B cell (primary cell): Measurements from ENCODE around the gene HSBP1. TPM values are rescaled to one million over a fixed set of nuclear protein-coding genes. Genes with fewer than 3 reads are reported as not detected.

Experiments
- ATAC-seq: fragments of 200-7000 bp; cut with Tn5 transposase; one replicate; pipeline ENCODE4 v1.10.0; 2021; ENCODE audit warnings: low read depth, mild to moderate bottlenecking, moderate number of reproducible peaks, moderate library complexity
- CTCF ChIA-PET: fragments of 350-600 bp; sonication (Branson Sonifier 250); formaldehyde crosslinking; loops from one replicate; lab custom pipeline; 2021; ENCODE audit warnings: antibody characterized with exemption, inconsistent platforms; lab: Charles Lee
- POLR2A ChIA-PET: fragments of 350-600 bp; sonication (Branson Sonifier 250); formaldehyde crosslinking; loops from one replicate; lab custom pipeline; 2021; ENCODE audit warnings: antibody characterized with exemption; lab: Charles Lee
- DNase-seq: peaks from one replicate; pipeline ENCODE4 v3.0.0; 2013
- H2AFZ ChIP-seq: 2 replicates; pipeline ENCODE4 v1.6.1; 2012; ENCODE audit warnings: mild to moderate bottlenecking, low read depth, low read length; ENCODE audit not compliant: insufficient read depth, poor library complexity, severe bottlenecking
- H3K27ac ChIP-seq, 2 donors: 1 replicate in 1 of 2; 2 replicates in 1 of 2; pipeline ENCODE4 v1.5.1; 2012 to 2013; ENCODE audit warnings: low read length in 2 of 2, mild to moderate bottlenecking in 2 of 2, moderate library complexity in 1 of 2
- H3K27me3 ChIP-seq, 4 experiments: fragments of 200-600 bp in 1 of 4; sonication (generic) in 1 of 4; replicated peaks in 1 of 4; 1 replicate in 2 of 4; 2 replicates in 2 of 4; pipeline versions ENCODE4 v1.6.1 to v1.7.0; 2013 to 2016; ENCODE audit warnings: low read length in 3 of 4, mild to moderate bottlenecking in 2 of 4, mixed read lengths in 1 of 4, moderate library complexity in 1 of 4; ENCODE audit not compliant: insufficient read depth in 4 of 4, control insufficient read depth in 3 of 4; ENCODE audit errors: control extremely low read depth in 1 of 4
- H3K36me3 ChIP-seq, 2 experiments: replicated peaks in 1 of 2; 1 replicate in 1 of 2; 2 replicates in 1 of 2; pipeline versions ENCODE4 v1.6.1 to v1.7.1; 2013; ENCODE audit warnings: low read length in 1 of 2; ENCODE audit not compliant: insufficient read depth in 2 of 2, control insufficient read depth in 1 of 2; ENCODE audit errors: control extremely low read depth in 1 of 2, extremely low read depth in 1 of 2
- H3K4me1 ChIP-seq, 2 donors: fragments of 200-600 bp in 1 of 2; sonication (generic) in 1 of 2; 1 replicate in 1 of 2; 2 replicates in 1 of 2; pipeline versions ENCODE4 v1.5.1 to v1.6.1; 2013 to 2017; ENCODE audit warnings: low read length in 2 of 2; ENCODE audit not compliant: control insufficient read depth in 2 of 2, insufficient read depth in 2 of 2
- H3K4me2 ChIP-seq: replicated peaks from 2 replicates; pipeline ENCODE3; 2012; ENCODE audit warnings: mild to moderate bottlenecking, low read depth, low read length; ENCODE audit not compliant: poor library complexity, severe bottlenecking
- H3K4me3 ChIP-seq, 5 experiments: fragments of 200-600 bp in 1 of 5; sonication (generic) in 1 of 5; 1 replicate in 3 of 5; 2 replicates in 2 of 5; pipeline versions ENCODE4 v1.5.1 to v1.7.0; 2011 to 2016; ENCODE audit warnings: low read length in 4 of 5, mild to moderate bottlenecking in 4 of 5, low read depth in 2 of 5, control low read depth in 1 of 5, moderate library complexity in 1 of 5; ENCODE audit not compliant: insufficient read depth in 1 of 5; ENCODE audit errors: control extremely low read depth in 1 of 5, extremely low read depth in 1 of 5
- H3K79me2 ChIP-seq: fragments of 200-600 bp; sonication (generic); one replicate; pipeline ENCODE4 v1.6.0; 2016; ENCODE audit warnings: low read length; ENCODE audit not compliant: control insufficient read depth, insufficient read depth
- H3K9ac ChIP-seq: fragments of 200-600 bp; sonication (generic); 2 replicates; pipeline ENCODE4 v1.6.1; 2017; ENCODE audit warnings: mild to moderate bottlenecking, low read length, moderate library complexity
- H3K9me3 ChIP-seq, 3 donors: one replicate each; pipeline versions ENCODE4 v1.6.1 to v1.7.1; 2013; ENCODE audit warnings: low read length in 2 of 3; ENCODE audit not compliant: control insufficient read depth in 2 of 3, insufficient read depth in 1 of 3; ENCODE audit errors: control extremely low read depth in 1 of 3
- H4K20me1 ChIP-seq: 2 replicates; pipeline ENCODE4 v1.6.0; 2012; ENCODE audit warnings: mild to moderate bottlenecking, low read length; ENCODE audit not compliant: insufficient read depth, control insufficient read depth, poor library complexity, severe bottlenecking
- H3K27ac Mint-ChIP-seq: one replicate; pipeline ENCODE4 v1.8.0; 2021; ENCODE audit warnings: mixed read lengths
- H3K27me3 Mint-ChIP-seq: one replicate; pipeline ENCODE4 v1.8.0; 2021; ENCODE audit warnings: mixed read lengths
- H3K4me1 Mint-ChIP-seq: one replicate; pipeline ENCODE4 v1.8.0; 2021; ENCODE audit warnings: mixed read lengths
- H3K4me3 Mint-ChIP-seq: one replicate; pipeline ENCODE4 v1.8.0; 2021; ENCODE audit warnings: mixed read lengths
- H3K9me3 Mint-ChIP-seq: one replicate; pipeline ENCODE4 v1.8.0; 2022; ENCODE audit warnings: mixed read lengths; ENCODE audit not compliant: insufficient read depth
- EZH2 ChIP-seq: IDR thresholded peaks from 2 replicates; pipeline ENCODE4 v1.6.1; 2012; ENCODE audit warnings: borderline replicate concordance, low read depth, mild to moderate bottlenecking, moderate library complexity, low read length; ENCODE audit not compliant: insufficient read depth, poor library complexity, severe bottlenecking
- WGBS: methylation state at CpG from one replicate; pipeline ENCODE4 v1.1.5; 2013; ENCODE audit warnings: missing lambda C conversion rate; ENCODE audit not compliant: insufficient coverage; 5-methylcytosine and 5-hydroxymethylcytosine counted together
- intact Hi-C: fragments of 100-400 bp; cut with micrococcal nuclease; formaldehyde crosslinking; loops from one replicate; pipeline ENCODE4 v1.10.0; 2022
- polyA plus RNA-seq: library from polyadenylated mRNA; depleted of rRNA; stranded (reverse); fragments of >200 nt; gene quantifications from 2 replicates; pipeline ENCODE4 v1.2.3, GENCODE V29; 2012
- total RNA-seq, 2 donors: library from RNA; stranded (reverse); fragments of 120-200 nt in 1 of 2; gene quantifications; 1 replicate in 1 of 2; 2 replicates in 1 of 2; pipeline versions ENCODE4 v1.2.3 to v1.2.4, GENCODE V29; 2013 to 2022
- TF ChIP-seq, protein P1 (sequence below): fragments of 200-600 bp; IDR thresholded peaks from one replicate; pipeline ENCODE4 v1.8.0; 2022; ENCODE audit warnings: antibody characterized with exemption, mild to moderate bottlenecking

The HSBP1 gene
- total and polyA plus RNA-seq, 2 donors (not counting 1 experiment from before 2014, with no cell fraction given), result 4.8 to 39.6 TPM

GRCh38 chr16:83794860-83795554 is 12.8 kb upstream of the HSBP1 start:
- Histone ChIP-seq H4K20me1 (no peaks in the 10 kb centered on the region), H3K9me3 (peaks cover 0 to 6% (median 0%) of the 10 kb centered on the region in 3 donors), H3K4me2 (no peak overlapping the region), H3K27me3 (no peaks in the 10 kb centered on the region), H3K9ac (no peak overlapping the region), H3K79me2 (no peaks in the 10 kb centered on the region), H3K27ac (no peak overlapping the region), H3K4me1 (no peaks in the 10 kb centered on the region), H3K4me3 (no peak overlapping the region), H3K36me3 (peaks cover 0 to 3% of the 10 kb centered on the region in 2 experiments), H2AFZ (no peak overlapping the region)
- intact Hi-C loops, result no loop called here
- TF ChIP-seq, protein P1, sequence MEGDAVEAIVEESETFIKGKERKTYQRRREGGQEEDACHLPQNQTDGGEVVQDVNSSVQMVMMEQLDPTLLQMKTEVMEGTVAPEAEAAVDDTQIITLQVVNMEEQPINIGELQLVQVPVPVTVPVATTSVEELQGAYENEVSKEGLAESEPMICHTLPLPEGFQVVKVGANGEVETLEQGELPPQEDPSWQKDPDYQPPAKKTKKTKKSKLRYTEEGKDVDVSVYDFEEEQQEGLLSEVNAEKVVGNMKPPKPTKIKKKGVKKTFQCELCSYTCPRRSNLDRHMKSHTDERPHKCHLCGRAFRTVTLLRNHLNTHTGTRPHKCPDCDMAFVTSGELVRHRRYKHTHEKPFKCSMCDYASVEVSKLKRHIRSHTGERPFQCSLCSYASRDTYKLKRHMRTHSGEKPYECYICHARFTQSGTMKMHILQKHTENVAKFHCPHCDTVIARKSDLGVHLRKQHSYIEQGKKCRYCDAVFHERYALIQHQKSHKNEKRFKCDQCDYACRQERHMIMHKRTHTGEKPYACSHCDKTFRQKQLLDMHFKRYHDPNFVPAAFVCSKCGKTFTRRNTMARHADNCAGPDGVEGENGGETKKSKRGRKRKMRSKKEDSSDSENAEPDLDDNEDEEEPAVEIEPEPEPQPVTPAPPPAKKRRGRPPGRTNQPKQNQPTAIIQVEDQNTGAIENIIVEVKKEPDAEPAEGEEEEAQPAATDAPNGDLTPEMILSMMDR, result no peak
- no peak for TF ChIP-seq EZH2
- Mint-ChIP-seq H3K9me3 (peaks cover 4% of the 10 kb centered on the region), H3K27me3 (no peaks in the 10 kb centered on the region), H3K4me3 (no peak overlapping the region), H3K4me1 (no peaks in the 10 kb centered on the region), H3K27ac (no peak overlapping the region)
- ChIA-PET CTCF (interaction anchor here (1.1 kb wide), 1 partner anchor 21 kb away, joined by 3 read pairs; no protein-coding TSS in a partner anchor), POLR2A (no interaction called here)
- DNase-seq, result no peak
- ATAC-seq, result no peak
- 77% methylated on average over 3 of the region's 10 CpGs for WGBS

- intact Hi-C loops, result no loop called here
- peaks cover 4% of the 10 kb centered on the region for H3K9me3 Mint-ChIP-seq
- Histone ChIP-seq H3K27ac (no peak overlapping the region), H3K27me3 (no peaks in the 10 kb centered on the region), H3K9ac (no peak overlapping the region), H3K9me3 (peaks cover 0 to 6% (median 0%) of the 10 kb centered on the region in 3 donors), H3K4me2 (no peak overlapping the region), H3K36me3 (peaks cover 0 to 3% of the 10 kb centered on the region in 2 experiments), H4K20me1 (no peaks in the 10 kb centered on the region), H3K79me2 (no peaks in the 10 kb centered on the region), H3K4me3 (no peak overlapping the region), H3K4me1 (no peaks in the 10 kb centered on the region), H2AFZ (no peak overlapping the region)
- no peak overlapping the region for H3K4me3 Mint-ChIP-seq
- no peak for ATAC-seq
- TF ChIP-seq, protein P1, result no peak
- TF ChIP-seq EZH2, result no peak
- ChIA-PET CTCF (no interaction called here), POLR2A (no interaction called here)
- H3K27ac Mint-ChIP-seq, result no peak overlapping the region
- WGBS, result 85% methylated on average over 7 of the region's 9 CpGs
- no peaks in the 10 kb centered on the region for H3K27me3 Mint-ChIP-seq
- no peak for DNase-seq
- H3K4me1 Mint-ChIP-seq, result peaks cover 2% of the 10 kb centered on the region
Measured at GRCh38 chr16:83797013-83797412, 10.8 kb upstream of the HSBP1 start.
